GM12878 (cell line): ENCODE results near the gene SKIL. TPM values are rescaled to one million over a fixed set of nuclear protein-coding genes. Genes with fewer than 3 reads are reported as not detected.
A peak's percentile ranks its signal among the peaks of the same experiment; 100 is the strongest.

Experiments
- ATAC-seq: fragments of 200-7000 bp; cut with Tn5 transposase; 3 replicates; pipeline ENCODE4 v1.9.1; 2020; ENCODE audit warnings: mild to moderate bottlenecking, moderate library complexity
- BruUV-seq: library from RNA; stranded (reverse); fragments of 400-500 nt; replicated peaks from 2 replicates; lab custom pipeline; 2021; lab: Mats Ljungman, UMichigan
- CTCF ChIA-PET: fragments of 300-600 bp; sonication (Branson Sonifier 250); formaldehyde crosslinking; extraction: SDS; loops from one replicate; lab custom pipeline; 2021; ENCODE audit warnings: inconsistent platforms; lab: Yijun Ruan, JAX
- POLR2A ChIA-PET: fragments of 350-600 bp; formaldehyde crosslinking; extraction: SDS; loops from one replicate; lab custom pipeline; 2021; ENCODE audit warnings: inconsistent platforms; lab: Charles Lee
- RAD21 ChIA-PET: fragments of 300-600 bp; sonication (Branson Sonifier 250); formaldehyde crosslinking; loops from one replicate; lab custom pipeline; 2023; ENCODE audit warnings: antibody characterized with exemption; ENCODE audit not compliant: unreplicated experiment; lab: Charles Lee
- SMC1A ChIA-PET: fragments of 300-600 bp; sonication (Branson Sonifier 250); formaldehyde crosslinking; loops from one replicate; lab custom pipeline; 2023; ENCODE audit not compliant: unreplicated experiment, uncharacterized antibody; lab: Charles Lee
- DNase-seq: peaks from one replicate; pipeline ENCODE4 v3.0.0-alpha.2; 2011; ENCODE audit warnings: low read depth, low spot score
- FAIRE-seq: peaks from 3 replicates; lab custom pipeline; 2011; peaks lifted over from hg19 to GRCh38; lab: Jason Lieb, UNC
- H2AFZ ChIP-seq: 2 replicates; pipeline ENCODE4 v1.6.0; 2011; ENCODE audit warnings: low read depth, low read length, control low read depth; ENCODE audit not compliant: control insufficient read depth
- H3K27ac ChIP-seq: 2 replicates; pipeline ENCODE4 v1.5.1; 2011; ENCODE audit warnings: control low read depth; ENCODE audit not compliant: control insufficient read depth, insufficient read depth
- H3K27me3 ChIP-seq, 2 experiments: replicated peaks in 1 of 2; 2 replicates each; pipeline versions ENCODE4 v1.6.0 to v1.6.1; 2011; ENCODE audit warnings: low read length in 1 of 2; ENCODE audit not compliant: control insufficient read depth in 2 of 2, insufficient read depth in 2 of 2
- H3K36me3 ChIP-seq, 2 experiments: 2 replicates each; pipeline ENCODE4 v1.5.1; 2011; ENCODE audit warnings: low read length in 1 of 2; ENCODE audit not compliant: control insufficient read depth in 2 of 2, insufficient read depth in 2 of 2
- H3K4me1 ChIP-seq: 2 replicates; pipeline ENCODE4 v1.6.1; 2011; ENCODE audit warnings: mild to moderate bottlenecking, low read length, moderate library complexity, mixed read lengths; ENCODE audit not compliant: control insufficient read depth, insufficient read depth
- H3K4me2 ChIP-seq: 2 replicates; pipeline ENCODE4 v1.6.0; 2011; ENCODE audit warnings: control low read depth; ENCODE audit not compliant: control insufficient read depth, insufficient read depth
- H3K4me3 ChIP-seq: fragments of 200-600 bp; sonication (generic); 2 replicates; pipeline ENCODE4 v1.5.1; 2016
- H3K79me2 ChIP-seq: 2 replicates; pipeline ENCODE4 v1.6.0; 2011; ENCODE audit warnings: low read length; ENCODE audit not compliant: control insufficient read depth, insufficient read depth
- H3K9ac ChIP-seq: 2 replicates; pipeline ENCODE4 v1.8.0; 2011; ENCODE audit warnings: low read length, control low read depth, mixed read lengths; ENCODE audit not compliant: control insufficient read depth, insufficient read depth
- H3K9me3 ChIP-seq: replicated peaks from 3 replicates; pipeline ENCODE4 v1.5.1; 2011; ENCODE audit warnings: mild to moderate bottlenecking, low read length; ENCODE audit not compliant: control insufficient read depth, insufficient read depth
- H4K20me1 ChIP-seq: 2 replicates; pipeline ENCODE4 v1.6.0; 2011; ENCODE audit not compliant: control insufficient read depth, insufficient read depth
- BHLHE40 ChIP-seq, 2 experiments: fragments of 450-650 bp in 1 of 2; IDR thresholded peaks; 2 replicates each; pipeline ENCODE4 v1.6.1; 2011 to 2017; ENCODE audit warnings: low read depth in 2 of 2, borderline replicate concordance in 1 of 2, improper control_type of control experiment in 1 of 2, low read length in 1 of 2, mild to moderate bottlenecking in 1 of 2
- CEBPZ ChIP-seq: fragments of 150-350 bp; IDR thresholded peaks from 2 replicates; pipeline ENCODE4 v1.6.1; 2016; ENCODE audit warnings: low read depth, low read length
- CHD4 ChIP-seq: fragments of 200-600 bp; sonication (generic); IDR thresholded peaks from 2 replicates; pipeline ENCODE4 v1.6.1; 2016; ENCODE audit warnings: mild to moderate bottlenecking
- E2F4 ChIP-seq: IDR thresholded peaks from 2 replicates; pipeline ENCODE4 v1.6.1; 2012; ENCODE audit warnings: low read depth, low read length, improper control_type of control experiment
- FOS ChIP-seq: IDR thresholded peaks from 3 replicates; pipeline ENCODE4 v1.6.1; 2011; ENCODE audit warnings: borderline replicate concordance; ENCODE audit not compliant: insufficient read length; ENCODE audit errors: extremely low read depth
- IKZF2 ChIP-seq, 2 experiments: fragments of 450-650 bp; IDR thresholded peaks; 2 replicates each; pipeline ENCODE4 v1.6.1; 2017; ENCODE audit warnings: mild to moderate bottlenecking in 2 of 2, moderate library complexity in 2 of 2
- IRF4 ChIP-seq: IDR thresholded peaks from 2 replicates; pipeline ENCODE4 v1.6.1; 2011; ENCODE audit warnings: low read depth, low read length
- MEF2A ChIP-seq: IDR thresholded peaks from 2 replicates; pipeline ENCODE4 v1.6.1; 2011; ENCODE audit warnings: low read depth, mild to moderate bottlenecking, low read length, moderate library complexity; ENCODE audit not compliant: insufficient read depth
- MTA2 ChIP-seq: fragments of 450-650 bp; IDR thresholded peaks from 2 replicates; pipeline ENCODE4 v1.6.1; 2016; ENCODE audit warnings: low read depth, mild to moderate bottlenecking, moderate library complexity
- NFIC ChIP-seq: IDR thresholded peaks from 2 replicates; pipeline ENCODE4 v1.6.1; 2012; ENCODE audit warnings: low read depth, mild to moderate bottlenecking, inconsistent platforms, low read length, moderate library complexity
- POU2F2 ChIP-seq: IDR thresholded peaks from 3 replicates; pipeline ENCODE4 v1.6.1; 2011; ENCODE audit warnings: low read depth, mild to moderate bottlenecking, low read length, borderline replicate concordance
- RAD21 ChIP-seq: IDR thresholded peaks from 2 replicates; pipeline ENCODE4 v1.6.1; 2011; ENCODE audit warnings: mild to moderate bottlenecking, low read depth, low read length, moderate library complexity; ENCODE audit not compliant: insufficient read depth
- RBBP5 ChIP-seq: fragments of 200-600 bp; sonication (generic); conservative IDR thresholded peaks from 2 replicates; pipeline ENCODE4 v1.6.1; 2016
- RUNX3 ChIP-seq: IDR thresholded peaks from 2 replicates; pipeline ENCODE4 v1.6.1; 2012; ENCODE audit warnings: low read length, inconsistent platforms
- SMAD5 ChIP-seq: IDR thresholded peaks from 2 replicates; pipeline ENCODE4 v1.6.1; 2016; ENCODE audit warnings: antibody characterized with exemption, low read depth
- ZBTB33 ChIP-seq: fragments of 450-650 bp; IDR thresholded peaks from 2 replicates; pipeline ENCODE4 v1.6.1; 2017; ENCODE audit warnings: mild to moderate bottlenecking
- ZNF24 ChIP-seq: fragments of 450-650 bp; IDR thresholded peaks from 2 replicates; pipeline ENCODE4 v1.6.1; 2017; ENCODE audit warnings: antibody characterized with exemption, mild to moderate bottlenecking
- WGBS: methylation state at CpG from one replicate; pipeline ENCODE4 v1.1.6; 2016; ENCODE audit warnings: low lambda C conversion rate; ENCODE audit not compliant: insufficient replicate concordance, insufficient coverage; ENCODE audit errors: missing lambda C conversion rate; 5-methylcytosine and 5-hydroxymethylcytosine counted together
- in situ Hi-C: fragments of 300-500 bp; cut with MboI; formaldehyde crosslinking; loops from 9 replicates; pipeline ENCODE4 v1.14.3; 2018; ENCODE audit warnings: mixed read lengths
- intact Hi-C: fragments of 100-400 bp; cut with micrococcal nuclease; formaldehyde crosslinking; loops from one replicate; pipeline ENCODE4 v1.14.2; 2022; ENCODE audit not compliant: unreplicated experiment
- polyA plus RNA-seq, 11 experiments: library from polyadenylated mRNA; depleted of rRNA in 4 of 11; unstranded in 6 of 11; stranded (reverse) in 5 of 11; fragments of >200 nt; fragmentation: Nextera tagmentation in 4 of 11; fragmentation: Illumina TruSeq in 1 of 11; extraction: Ambion mirVana in 4 of 11; extraction: Trizol in 1 of 11; gene quantifications; 1 replicate in 1 of 11; 2 replicates in 10 of 11; pipeline versions ENCODE4 v1.2.1 to v1.2.3, GENCODE V29; 2011 to 2016; ENCODE audit warnings: inconsistent platforms in 2 of 11, missing spikeins in 2 of 11, low read depth in 1 of 11
- total RNA-seq, 4 experiments: library from RNA; depleted of rRNA in 3 of 4; stranded (reverse); fragments of >200 nt in 3 of 4; fragmentation: Illumina TruSeq in 1 of 4; extraction: Trizol in 1 of 4; gene quantifications; 2 replicates each; pipeline versions ENCODE4 v1.2.1 to v1.2.3, GENCODE V29; 2013 to 2021

Gene SKIL
- total and polyA plus RNA-seq, 10 of the 15 experiments (the other 5 are each of a cell fraction or from before 2014, with no cell fraction given): 2.7 to 14.8 (median 6.7) TPM

- TF ChIP-seq ZBTB33: no peak
- TF ChIP-seq POU2F2: no peak
- no peak for TF ChIP-seq FOS
These were observed 7.5 kb downstream of the SKIL start (continued) for GRCh38 chr3:170364965-170365364.

GRCh38 chr3:170367797-170368196, 10.3 kb downstream of the SKIL start:
- peak overlapping the region; percentile 60 for H3K4me2 ChIP-seq
- POLR2A ChIA-PET: interaction anchor here (0.7 kb wide), 2 partner anchors 501 to 1964 kb away, joined by 3 to 4 read pairs; no protein-coding TSS in a partner anchor
- CTCF ChIA-PET: interaction anchor here (1.0 to 2.5 kb wide), 3 partner anchors 14 to 59 kb away, joined by 3 to 9 read pairs (median 4); no protein-coding TSS in a partner anchor
- RAD21 ChIA-PET: interaction anchor here (1.3 kb wide), 1 partner anchor 11 kb away, joined by 5 read pairs; no protein-coding TSS in a partner anchor
- in situ Hi-C loops (no loop called here), intact Hi-C loops (no loop called here)
- no peak overlapping the region; the same call in 1 of the 2 replicates for H3K4me3 ChIP-seq
- no peak for DNase-seq
- peak overlapping the region; percentile 53 for H3K27ac ChIP-seq
- no peaks in the 10 kb centered on the region for H3K9me3 ChIP-seq
- SMC1A ChIA-PET: interaction anchor here (1.0 to 2.9 kb wide), 5 partner anchors 9 to 46 kb away, joined by 3 to 11 read pairs (median 5); no protein-coding TSS in a partner anchor
- H3K9ac ChIP-seq: peak overlapping the region; percentile 16; the same call in 1 of the 2 replicates
- WGBS: 2% methylated on average over 4 of the region's 4 CpGs
- no peaks in the 10 kb centered on the region for H3K27me3 ChIP-seq
- H2AFZ ChIP-seq: no peak overlapping the region; the same call in 1 of the 2 replicates
- peak; percentile 48 for ATAC-seq
- H3K79me2 ChIP-seq: peaks cover 5% of the 10 kb centered on the region
- peaks cover 9% of the 10 kb centered on the region for H3K4me1 ChIP-seq
- no TSS peak for BruUV-seq
- no peaks in the 10 kb centered on the region for H4K20me1 ChIP-seq
- H3K36me3 ChIP-seq: no peaks in the 10 kb centered on the region
- FAIRE-seq: no peak
- TF ChIP-seq IRF4 (no peak), CEBPZ (no peak), RUNX3 (no peak), E2F4 (no peak), MTA2 (peak; percentile 58; the same call in 1 of the 2 replicates), MEF2A (peak; percentile 70; the same call in 1 of the 2 replicates), IKZF2 (IDR thresholded peaks at IDR 0.05) (peak in 1 of 2 experiments; percentile 12; a peak in 2 of 4 replicates), SMAD5 (no peak), NFIC (0 out of 2 replicates have a peak, but pooled peaks have one; percentile 23), CHD4 (no peak), BHLHE40 (IDR thresholded peaks at IDR 0.05; ENCODE audit: borderline replicate concordance in 1 of 2, low read depth in 2 of 2, low read length in 1 of 2) (no peak), ZNF24 (peak; percentile 61), RAD21 (no peak), RBBP5 (no peak)
